ENCODE data around the gene PRKCA. TPM values are rescaled to one million over a fixed set of nuclear protein-coding genes. Genes with fewer than 3 reads are reported as not detected.
A peak's percentile ranks its signal among the peaks of the same experiment; 100 is the strongest.

PRKCA gene
- total RNA-seq, 2 experiments from 2014 or later = 84.4 to 87.9 TPM

DNA sequence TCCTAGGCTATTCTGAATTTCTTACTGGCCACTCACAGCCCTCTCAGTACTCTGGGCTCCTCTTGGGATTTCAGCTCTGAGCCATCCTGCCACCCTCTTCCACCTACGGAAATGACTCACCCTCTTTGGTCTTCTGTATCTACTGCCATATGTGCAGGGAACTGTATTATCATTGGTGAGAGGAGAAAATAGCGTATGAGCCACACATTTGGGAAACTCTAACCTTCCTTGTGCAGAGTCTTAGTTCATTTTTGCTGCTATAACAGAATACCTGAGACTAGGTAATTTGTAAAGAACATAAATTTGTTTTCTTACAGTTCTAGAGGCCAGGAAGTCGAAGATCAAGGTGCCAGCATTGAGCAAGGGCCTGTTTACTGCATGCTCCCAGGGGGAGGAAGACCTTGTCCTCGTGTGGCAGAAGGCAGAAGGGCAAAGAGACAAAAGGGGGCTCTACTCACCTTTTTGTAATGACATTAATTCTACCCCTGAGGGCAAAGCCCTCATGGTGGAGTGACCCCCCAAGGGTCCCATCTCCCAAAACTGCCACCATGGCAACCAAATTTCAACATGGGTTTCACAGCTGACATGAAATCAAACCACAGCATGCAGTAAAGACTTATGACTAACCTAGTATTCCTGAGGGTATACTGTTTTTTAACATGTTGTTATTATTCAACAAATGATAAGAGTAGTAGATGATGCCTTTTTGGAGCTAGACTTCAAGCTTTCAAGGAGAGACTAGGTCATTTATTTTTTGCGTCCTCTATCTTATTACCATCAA is 191.8 kb downstream of the PRKCA start:
- ATAC-seq = peak; percentile 81
- intact Hi-C loops (cut with micrococcal nuclease) = no loop called here
- peaks cover 55% of the 10 kb centered on the region for H3K4me1 Mint-ChIP-seq (ENCODE audit: low read depth)
- TF ChIP-seq, protein P1, sequence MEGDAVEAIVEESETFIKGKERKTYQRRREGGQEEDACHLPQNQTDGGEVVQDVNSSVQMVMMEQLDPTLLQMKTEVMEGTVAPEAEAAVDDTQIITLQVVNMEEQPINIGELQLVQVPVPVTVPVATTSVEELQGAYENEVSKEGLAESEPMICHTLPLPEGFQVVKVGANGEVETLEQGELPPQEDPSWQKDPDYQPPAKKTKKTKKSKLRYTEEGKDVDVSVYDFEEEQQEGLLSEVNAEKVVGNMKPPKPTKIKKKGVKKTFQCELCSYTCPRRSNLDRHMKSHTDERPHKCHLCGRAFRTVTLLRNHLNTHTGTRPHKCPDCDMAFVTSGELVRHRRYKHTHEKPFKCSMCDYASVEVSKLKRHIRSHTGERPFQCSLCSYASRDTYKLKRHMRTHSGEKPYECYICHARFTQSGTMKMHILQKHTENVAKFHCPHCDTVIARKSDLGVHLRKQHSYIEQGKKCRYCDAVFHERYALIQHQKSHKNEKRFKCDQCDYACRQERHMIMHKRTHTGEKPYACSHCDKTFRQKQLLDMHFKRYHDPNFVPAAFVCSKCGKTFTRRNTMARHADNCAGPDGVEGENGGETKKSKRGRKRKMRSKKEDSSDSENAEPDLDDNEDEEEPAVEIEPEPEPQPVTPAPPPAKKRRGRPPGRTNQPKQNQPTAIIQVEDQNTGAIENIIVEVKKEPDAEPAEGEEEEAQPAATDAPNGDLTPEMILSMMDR (IDR thresholded peaks at IDR 0.05) = no peak
- CTCF ChIA-PET = interaction anchor here (0.6 to 0.9 kb wide), 3 partner anchors 9 to 294 kb away, joined by 3 to 4 read pairs (median 3); no protein-coding TSS in a partner anchor
- peaks cover 45% of the 10 kb centered on the region for H3K36me3 Mint-ChIP-seq (ENCODE audit: low read depth)
- peak overlapping the region; percentile 66 for H3K27ac Mint-ChIP-seq
- no peak overlapping the region for H3K4me3 Mint-ChIP-seq
- POLR2A ChIA-PET = no interaction called here
- peak; percentile 30 for DNase-seq
- H3K27me3 Mint-ChIP-seq = no peaks in the 10 kb centered on the region
- H3K9me3 Mint-ChIP-seq = no peaks in the 10 kb centered on the region

DNA sequence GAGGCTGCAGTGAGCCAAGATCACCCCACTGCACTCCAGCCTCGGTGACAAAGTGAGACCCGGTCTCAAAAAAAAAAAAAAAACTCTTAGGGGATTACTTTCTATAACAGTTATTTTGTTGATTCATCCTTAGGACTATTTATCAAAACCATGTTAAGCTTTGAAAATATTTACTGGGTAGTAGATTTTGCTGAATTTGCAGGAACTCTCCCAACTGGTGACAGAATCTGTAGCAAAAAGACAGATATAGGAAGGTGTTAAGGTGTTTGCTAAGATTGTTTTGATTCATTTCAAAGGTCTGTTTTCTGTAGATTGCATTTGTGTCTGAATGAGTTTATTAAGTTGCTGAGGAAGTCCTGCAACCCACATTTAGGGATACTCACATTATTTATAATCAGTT is 192.6 kb downstream of the PRKCA start:
- TF ChIP-seq, protein P1 (IDR thresholded peaks at IDR 0.05) = no peak
- peaks cover 57% of the 10 kb centered on the region for H3K4me1 Mint-ChIP-seq (ENCODE audit: low read depth)
- DNase-seq (no peak), ATAC-seq (no peak)
- no peaks in the 10 kb centered on the region for H3K9me3 Mint-ChIP-seq
- intact Hi-C loops (cut with micrococcal nuclease) = no loop called here
- no peaks in the 10 kb centered on the region for H3K27me3 Mint-ChIP-seq
- POLR2A ChIA-PET = interaction anchor here (0.6 kb wide), 2 partner anchors 234 to 452 kb away, joined by 3 read pairs; no protein-coding TSS in a partner anchor
- no peak overlapping the region for H3K4me3 Mint-ChIP-seq
- CTCF ChIA-PET = interaction anchor here (0.6 to 1.0 kb wide), 4 partner anchors 10 to 295 kb away, joined by 3 to 4 read pairs (median 3); no protein-coding TSS in a partner anchor
- no peak overlapping the region for H3K27ac Mint-ChIP-seq
- H3K36me3 Mint-ChIP-seq (ENCODE audit: low read depth) = peaks cover 50% of the 10 kb centered on the region

DNA sequence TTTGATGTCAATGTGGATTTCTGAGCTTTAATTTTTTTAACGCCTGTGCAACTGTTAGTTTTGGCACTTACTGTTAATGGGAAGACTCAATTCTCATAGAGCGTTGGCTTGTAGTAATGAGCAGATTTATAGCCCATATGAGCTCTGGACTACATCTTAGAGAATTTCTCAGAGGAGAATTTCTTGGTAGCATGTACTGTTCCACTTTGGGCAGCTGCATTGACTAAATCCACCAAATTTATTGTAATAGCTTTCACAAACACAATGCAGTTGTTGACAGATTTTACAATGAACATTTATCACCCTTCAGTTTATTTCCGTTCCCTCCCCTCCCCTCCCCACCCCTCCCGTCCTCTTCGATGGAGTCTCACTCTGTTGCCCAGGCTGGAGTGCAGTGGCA is 193.9 kb downstream of the PRKCA start:
- ATAC-seq (no peak), DNase-seq (no peak)
- H3K9me3 Mint-ChIP-seq = no peaks in the 10 kb centered on the region
- no peaks in the 10 kb centered on the region for H3K27me3 Mint-ChIP-seq
- ChIA-PET CTCF (interaction anchor here (1.2 kb wide), 1 partner anchor 13 kb away, joined by 3 read pairs; no protein-coding TSS in a partner anchor), POLR2A (no interaction called here)
- H3K4me1 Mint-ChIP-seq (ENCODE audit: low read depth) = peaks cover 51% of the 10 kb centered on the region
- TF ChIP-seq, protein P1 (IDR thresholded peaks at IDR 0.05) = no peak
- intact Hi-C loops (cut with micrococcal nuclease) = no loop called here
- H3K36me3 Mint-ChIP-seq (ENCODE audit: low read depth) = peaks cover 50% of the 10 kb centered on the region
- no peak overlapping the region for H3K4me3 Mint-ChIP-seq
- H3K27ac Mint-ChIP-seq = no peak overlapping the region

DNA sequence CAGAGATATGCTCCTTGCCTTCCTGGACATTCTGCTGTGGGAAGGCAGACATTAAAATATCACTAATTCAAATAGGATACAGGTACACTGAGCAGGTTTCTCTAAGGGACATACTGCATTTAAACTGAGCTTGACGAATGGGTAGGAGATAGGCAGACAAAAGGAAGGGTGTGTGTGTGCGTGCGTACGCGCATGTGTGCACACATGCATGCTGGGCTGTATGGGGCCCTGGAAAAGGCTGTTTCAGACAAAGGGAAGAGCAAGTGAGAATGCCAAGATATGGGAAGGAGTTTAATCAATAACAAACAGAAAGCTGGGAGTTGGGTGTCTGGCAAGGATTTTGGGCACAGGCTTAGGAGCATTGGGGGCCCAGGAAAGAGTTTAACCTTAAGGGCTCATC is 196.2 kb downstream of the PRKCA start:
- no peak for DNase-seq
- no peaks in the 10 kb centered on the region for H3K9me3 Mint-ChIP-seq
- no peak overlapping the region for H3K27ac Mint-ChIP-seq
- TF ChIP-seq, protein P1 (IDR thresholded peaks at IDR 0.05) = no peak
- peaks cover 49% of the 10 kb centered on the region for H3K36me3 Mint-ChIP-seq (ENCODE audit: low read depth)
- ATAC-seq = no peak
- H3K27me3 Mint-ChIP-seq = no peaks in the 10 kb centered on the region
- ChIA-PET POLR2A (no interaction called here), CTCF (interaction anchor here (1.0 kb wide), 1 partner anchor 68 kb away, joined by 3 read pairs; no protein-coding TSS in a partner anchor)
- H3K4me3 Mint-ChIP-seq = no peak overlapping the region
- peaks cover 36% of the 10 kb centered on the region for H3K4me1 Mint-ChIP-seq (ENCODE audit: low read depth)
- intact Hi-C loops (cut with micrococcal nuclease) = no loop called here

DNA sequence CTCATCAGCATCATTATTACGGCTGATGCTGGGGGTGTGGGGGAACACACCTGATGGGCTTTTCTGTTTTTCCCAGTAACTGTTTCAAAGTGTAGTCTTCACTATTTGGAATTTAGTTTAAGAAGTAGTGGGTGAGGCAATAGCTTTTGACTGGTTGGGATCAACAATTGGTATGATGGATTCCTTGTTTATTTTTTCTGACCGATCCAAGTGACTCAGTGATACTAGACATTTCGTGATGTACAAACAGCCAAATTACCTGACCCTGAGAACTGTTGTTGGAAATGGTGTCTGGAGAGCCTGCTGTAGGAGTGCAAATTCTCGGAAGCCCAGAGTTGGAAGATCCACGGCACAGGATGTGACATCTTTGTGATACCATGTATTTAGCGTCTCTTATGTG is 204.2 kb downstream of the PRKCA start:
- Mint-ChIP-seq H3K9me3 (no peaks in the 10 kb centered on the region), H3K36me3 (ENCODE audit: low read depth) (peaks cover 28% of the 10 kb centered on the region), H3K27ac (no peak overlapping the region), H3K27me3 (no peaks in the 10 kb centered on the region), H3K4me1 (ENCODE audit: low read depth) (peaks cover 60% of the 10 kb centered on the region), H3K4me3 (no peak overlapping the region)
- DNase-seq (no peak), ATAC-seq (no peak)
- POLR2A ChIA-PET = no interaction called here
- intact Hi-C loops (cut with micrococcal nuclease) = no loop called here
- CTCF ChIA-PET = no interaction called here
- TF ChIP-seq, protein P1 (IDR thresholded peaks at IDR 0.05) = no peak
